HEK293 (cell line): ENCODE results near the gene DNAH3.

ENCODE experiments used
- CTCF ChIP-seq: fragments of 450-650 bp; formaldehyde crosslinking; IDR thresholded peaks from 2 replicates; pipeline ENCODE4 v1.5.1; 2016; ENCODE audit warnings: missing biosample characterization, missing genetic modification characterization
- GLI2 ChIP-seq: fragments of 450-650 bp; formaldehyde crosslinking; IDR thresholded peaks from 2 replicates; pipeline ENCODE4; 2017; ENCODE audit warnings: missing biosample characterization, missing genetic modification characterization, low read depth, borderline replicate concordance
- HOXA7 ChIP-seq: sonication (generic); formaldehyde crosslinking; IDR thresholded peaks from 2 replicates; pipeline ENCODE4 v1.8.1; 2022; ENCODE audit warnings: missing genetic modification reagents, borderline replicate concordance
- KLF7 ChIP-seq: fragments of 450-650 bp; formaldehyde crosslinking; IDR thresholded peaks from 2 replicates; pipeline ENCODE4 v1.5.1; 2016; ENCODE audit warnings: missing biosample characterization, missing genetic modification characterization, borderline replicate concordance
- MYNN ChIP-seq: fragments of 450-650 bp; formaldehyde crosslinking; IDR thresholded peaks from 2 replicates; pipeline ENCODE4 v1.5.1; 2016; ENCODE audit warnings: missing biosample characterization, missing genetic modification characterization, borderline replicate concordance
- ZFP3 ChIP-seq: fragments of 450-650 bp; formaldehyde crosslinking; IDR thresholded peaks from 2 replicates; pipeline ENCODE4 v1.5.1; 2016; ENCODE audit warnings: low read depth, missing biosample characterization, missing genetic modification characterization
- ZFP41 ChIP-seq: fragments of 450-650 bp; formaldehyde crosslinking; IDR thresholded peaks from 2 replicates; pipeline ENCODE4 v1.5.1; 2016; ENCODE audit warnings: missing biosample characterization, missing genetic modification characterization, borderline replicate concordance
- ZNF324 ChIP-seq: fragments of 450-650 bp; formaldehyde crosslinking; IDR thresholded peaks from 2 replicates; pipeline ENCODE4 v1.5.1; 2016; ENCODE audit warnings: missing biosample characterization, missing genetic modification characterization
- ZNF768 ChIP-seq: fragments of 450-650 bp; formaldehyde crosslinking; IDR thresholded peaks from 2 replicates; pipeline ENCODE4 v1.5.1; 2018; ENCODE audit warnings: missing biosample characterization, mild to moderate bottlenecking, missing genetic modification characterization
- TF ChIP-seq, protein P1 (sequence below): fragments of 450-650 bp; formaldehyde crosslinking; IDR thresholded peaks from 2 replicates; pipeline ENCODE4 v1.5.1; 2016; ENCODE audit warnings: missing biosample characterization, missing genetic modification characterization, low read depth
- TF ChIP-seq, protein P2 (sequence below): fragments of 450-650 bp; formaldehyde crosslinking; IDR thresholded peaks from 2 replicates; pipeline ENCODE4 v1.5.1; 2017; ENCODE audit warnings: missing biosample characterization, missing genetic modification characterization
- TF ChIP-seq, protein P3 (sequence below): fragments of 450-650 bp; formaldehyde crosslinking; IDR thresholded peaks from 2 replicates; pipeline ENCODE4 v1.5.1; 2016; ENCODE audit warnings: missing biosample characterization, missing genetic modification characterization

- TF ChIP-seq ZNF768 (tag by site-specific recombination) (no peak), CTCF (tag by site-specific recombination) (no peak), ZFP3 (tag by site-specific recombination) (no peak), GLI2 (tag by site-specific recombination) (no peak), MYNN (tag by site-specific recombination) (no peak), HOXA7 (CRISPR knock-in tag) (no peak), KLF7 (tag by site-specific recombination) (no peak), ZNF324 (tag by site-specific recombination) (no peak), ZFP41 (no peak)
- TF ChIP-seq, protein P1, sequence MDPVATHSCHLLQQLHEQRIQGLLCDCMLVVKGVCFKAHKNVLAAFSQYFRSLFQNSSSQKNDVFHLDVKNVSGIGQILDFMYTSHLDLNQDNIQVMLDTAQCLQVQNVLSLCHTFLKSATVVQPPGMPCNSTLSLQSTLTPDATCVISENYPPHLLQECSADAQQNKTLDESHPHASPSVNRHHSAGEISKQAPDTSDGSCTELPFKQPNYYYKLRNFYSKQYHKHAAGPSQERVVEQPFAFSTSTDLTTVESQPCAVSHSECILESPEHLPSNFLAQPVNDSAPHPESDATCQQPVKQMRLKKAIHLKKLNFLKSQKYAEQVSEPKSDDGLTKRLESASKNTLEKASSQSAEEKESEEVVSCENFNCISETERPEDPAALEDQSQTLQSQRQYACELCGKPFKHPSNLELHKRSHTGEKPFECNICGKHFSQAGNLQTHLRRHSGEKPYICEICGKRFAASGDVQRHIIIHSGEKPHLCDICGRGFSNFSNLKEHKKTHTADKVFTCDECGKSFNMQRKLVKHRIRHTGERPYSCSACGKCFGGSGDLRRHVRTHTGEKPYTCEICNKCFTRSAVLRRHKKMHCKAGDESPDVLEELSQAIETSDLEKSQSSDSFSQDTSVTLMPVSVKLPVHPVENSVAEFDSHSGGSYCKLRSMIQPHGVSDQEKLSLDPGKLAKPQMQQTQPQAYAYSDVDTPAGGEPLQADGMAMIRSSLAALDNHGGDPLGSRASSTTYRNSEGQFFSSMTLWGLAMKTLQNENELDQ (tag by site-specific recombination) = no peak
- TF ChIP-seq, protein P2, sequence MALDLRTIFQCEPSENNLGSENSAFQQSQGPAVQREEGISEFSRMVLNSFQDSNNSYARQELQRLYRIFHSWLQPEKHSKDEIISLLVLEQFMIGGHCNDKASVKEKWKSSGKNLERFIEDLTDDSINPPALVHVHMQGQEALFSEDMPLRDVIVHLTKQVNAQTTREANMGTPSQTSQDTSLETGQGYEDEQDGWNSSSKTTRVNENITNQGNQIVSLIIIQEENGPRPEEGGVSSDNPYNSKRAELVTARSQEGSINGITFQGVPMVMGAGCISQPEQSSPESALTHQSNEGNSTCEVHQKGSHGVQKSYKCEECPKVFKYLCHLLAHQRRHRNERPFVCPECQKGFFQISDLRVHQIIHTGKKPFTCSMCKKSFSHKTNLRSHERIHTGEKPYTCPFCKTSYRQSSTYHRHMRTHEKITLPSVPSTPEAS (tag by site-specific recombination) = no peak
- TF ChIP-seq, protein P3, sequence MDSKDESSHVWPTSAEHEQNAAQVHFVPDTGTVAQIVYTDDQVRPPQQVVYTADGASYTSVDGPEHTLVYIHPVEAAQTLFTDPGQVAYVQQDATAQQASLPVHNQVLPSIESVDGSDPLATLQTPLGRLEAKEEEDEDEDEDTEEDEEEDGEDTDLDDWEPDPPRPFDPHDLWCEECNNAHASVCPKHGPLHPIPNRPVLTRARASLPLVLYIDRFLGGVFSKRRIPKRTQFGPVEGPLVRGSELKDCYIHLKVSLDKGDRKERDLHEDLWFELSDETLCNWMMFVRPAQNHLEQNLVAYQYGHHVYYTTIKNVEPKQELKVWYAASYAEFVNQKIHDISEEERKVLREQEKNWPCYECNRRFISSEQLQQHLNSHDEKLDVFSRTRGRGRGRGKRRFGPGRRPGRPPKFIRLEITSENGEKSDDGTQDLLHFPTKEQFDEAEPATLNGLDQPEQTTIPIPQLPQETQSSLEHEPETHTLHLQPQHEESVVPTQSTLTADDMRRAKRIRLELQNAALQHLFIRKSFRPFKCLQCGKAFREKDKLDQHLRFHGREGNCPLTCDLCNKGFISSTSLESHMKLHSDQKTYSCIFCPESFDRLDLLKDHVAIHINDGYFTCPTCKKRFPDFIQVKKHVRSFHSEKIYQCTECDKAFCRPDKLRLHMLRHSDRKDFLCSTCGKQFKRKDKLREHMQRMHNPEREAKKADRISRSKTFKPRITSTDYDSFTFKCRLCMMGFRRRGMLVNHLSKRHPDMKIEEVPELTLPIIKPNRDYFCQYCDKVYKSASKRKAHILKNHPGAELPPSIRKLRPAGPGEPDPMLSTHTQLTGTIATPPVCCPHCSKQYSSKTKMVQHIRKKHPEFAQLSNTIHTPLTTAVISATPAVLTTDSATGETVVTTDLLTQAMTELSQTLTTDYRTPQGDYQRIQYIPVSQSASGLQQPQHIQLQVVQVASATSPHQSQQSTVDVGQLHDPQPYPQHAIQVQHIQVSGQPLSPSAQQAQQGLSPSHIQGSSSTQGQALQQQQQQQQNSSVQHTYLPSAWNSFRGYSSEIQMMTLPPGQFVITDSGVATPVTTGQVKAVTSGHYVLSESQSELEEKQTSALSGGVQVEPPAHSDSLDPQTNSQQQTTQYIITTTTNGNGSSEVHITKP (tag by site-specific recombination) = no peak
These were observed 251.0 kb downstream of the DNAH3 start for GRCh38 chr16:20899477-20900298.
